SK-N-SH (cell line): Measurements from ENCODE around the gene GSG1L. TPM values are rescaled to one million over a fixed set of nuclear protein-coding genes. Genes with fewer than 3 reads are reported as not detected.

Source experiments
- CTCF ChIA-PET: fragments of 300-600, 350-600 bp; formaldehyde crosslinking; extraction: SDS; loops from one replicate; lab custom pipeline; 2021; lab: Yijun Ruan, JAX
- POLR2A ChIA-PET: fragments of 350-600 bp; sonication (Branson Sonifier 250); formaldehyde crosslinking; extraction: SDS; loops from one replicate; lab custom pipeline; 2020; ENCODE audit warnings: antibody characterized with exemption, inconsistent platforms; lab: Yijun Ruan, JAX
- DNase-seq: peaks from one replicate; pipeline ENCODE4 v3.0.0; 2012
- H2AFZ ChIP-seq: fragments of 200-600 bp; sonication (generic); 2 replicates; pipeline ENCODE4 v1.8.1; 2016; ENCODE audit warnings: antibody characterized with exemption, mild to moderate bottlenecking, low read depth
- H3F3A ChIP-seq: fragments of 200-600 bp; sonication (generic); replicated peaks from 2 replicates; pipeline ENCODE3; 2016; ENCODE audit warnings: antibody characterized with exemption, mild to moderate bottlenecking; ENCODE audit not compliant: insufficient read depth
- H3K27ac ChIP-seq, 2 experiments: fragments of 200-500 bp in 1 of 2; fragments of 200-600 bp in 1 of 2; sonication (Bioruptor generic) in 1 of 2; sonication (generic), shearing (Covaris generic) in 1 of 2; 2 replicates each; pipeline versions ENCODE4 v1.5.1 to v1.6.1; 2014 to 2016; ENCODE audit warnings: low read depth in 2 of 2, inconsistent platforms in 1 of 2, low read length in 1 of 2, mild to moderate bottlenecking in 1 of 2, mixed read lengths in 1 of 2
- H3K27me3 ChIP-seq: fragments of 200-600 bp; sonication (generic), shearing (Covaris generic); 2 replicates; pipeline ENCODE4 v1.6.1; 2016; ENCODE audit warnings: mixed run types; ENCODE audit not compliant: insufficient read depth
- H3K36me3 ChIP-seq, 2 experiments: fragments of 200-500 bp in 1 of 2; fragments of 200-600 bp in 1 of 2; sonication (Bioruptor generic) in 1 of 2; sonication (generic) in 1 of 2; replicated peaks in 1 of 2; 2 replicates each; pipeline versions ENCODE3 to v1.5.1; 2014 to 2016; ENCODE audit warnings: low read length in 1 of 2, mild to moderate bottlenecking in 1 of 2; ENCODE audit not compliant: insufficient read depth in 2 of 2, control insufficient read depth in 1 of 2
- H3K4me1 ChIP-seq, 2 experiments: fragments of 200-500 bp in 1 of 2; fragments of 200-600 bp in 1 of 2; sonication (Bioruptor generic) in 1 of 2; sonication (generic), shearing (Covaris generic) in 1 of 2; 2 replicates each; pipeline versions ENCODE4 v1.5.1 to v1.6.1; 2014 to 2016; ENCODE audit warnings: low read depth in 1 of 2, low read length in 1 of 2, mixed run types in 1 of 2; ENCODE audit not compliant: insufficient read depth in 2 of 2, control insufficient read depth in 1 of 2
- H3K4me2 ChIP-seq: fragments of 200-600 bp; sonication (generic), shearing (Covaris generic); 2 replicates; pipeline ENCODE4 v1.6.1; 2017; ENCODE audit warnings: mixed run types
- H3K4me3 ChIP-seq, 2 experiments: fragments of 200-500 bp in 1 of 2; fragments of 200-600 bp in 1 of 2; sonication (Bioruptor generic) in 1 of 2; sonication (generic), shearing (Covaris generic) in 1 of 2; 2 replicates each; pipeline versions ENCODE4 v1.5.1 to v1.8.1; 2014 to 2016; ENCODE audit warnings: low read depth in 2 of 2, inconsistent platforms in 1 of 2, low read length in 1 of 2, mild to moderate bottlenecking in 1 of 2, mixed read lengths in 1 of 2, moderate library complexity in 1 of 2
- H3K79me2 ChIP-seq: fragments of 200-600 bp; sonication (generic); 2 replicates; pipeline ENCODE4 v1.8.1; 2017; ENCODE audit warnings: mild to moderate bottlenecking; ENCODE audit not compliant: insufficient read depth
- H3K9ac ChIP-seq: fragments of 200-600 bp; sonication (generic); 2 replicates; pipeline ENCODE4 v1.6.1; 2017; ENCODE audit warnings: mixed run types
- H3K9me2 ChIP-seq: fragments of 200-600 bp; sonication (generic); 2 replicates; pipeline ENCODE4 v1.6.1; 2017; ENCODE audit warnings: mixed run types
- H3K9me3 ChIP-seq: fragments of 200-600 bp; sonication (generic); 2 replicates; pipeline ENCODE4 v1.6.1; 2017; ENCODE audit warnings: mixed run types, mild to moderate bottlenecking, moderate library complexity
- H4K20me1 ChIP-seq: fragments of 200-600 bp; sonication (generic); 2 replicates; pipeline ENCODE4 v1.6.1; 2017; ENCODE audit warnings: mild to moderate bottlenecking, mixed run types; ENCODE audit not compliant: insufficient read depth
- CHD2 ChIP-seq: fragments of 150-350 bp; IDR thresholded peaks from 2 replicates; pipeline ENCODE4 v1.6.1; 2018; ENCODE audit warnings: low read length; ENCODE audit not compliant: partially characterized antibody
- EZH2phosphoT487 ChIP-seq: fragments of 200-600 bp; sonication (generic); IDR thresholded peaks from 2 replicates; pipeline ENCODE4 v1.6.1; 2017; ENCODE audit warnings: low read depth, mixed run types, mild to moderate bottlenecking, antibody characterized with exemption, moderate library complexity, borderline replicate concordance
- FOSL2 ChIP-seq: IDR thresholded peaks from 2 replicates; pipeline ENCODE4 v1.4.0; 2012; ENCODE audit warnings: low read depth, mild to moderate bottlenecking, moderate library complexity, borderline replicate concordance
- GABPA ChIP-seq: IDR thresholded peaks from 2 replicates; pipeline ENCODE4 v1.4.0; 2012; ENCODE audit warnings: low read depth, mild to moderate bottlenecking
- JUND ChIP-seq: IDR thresholded peaks from 2 replicates; pipeline ENCODE4 v1.4.0; 2012
- MXI1 ChIP-seq: IDR thresholded peaks from 2 replicates; pipeline ENCODE4 v1.6.1; 2012; ENCODE audit warnings: mild to moderate bottlenecking, low read depth, low read length, improper control_type of control experiment
- RAD21 ChIP-seq: IDR thresholded peaks from 2 replicates; pipeline ENCODE4 v1.6.1; 2012; ENCODE audit warnings: mild to moderate bottlenecking, low read length
- RFX5 ChIP-seq: IDR thresholded peaks from 2 replicates; pipeline ENCODE4 v1.6.1; 2012; ENCODE audit warnings: mild to moderate bottlenecking, improper control_type of control experiment, low read length
- RXRA ChIP-seq: IDR thresholded peaks from 2 replicates; pipeline ENCODE4 v1.4.0; 2012; ENCODE audit warnings: low read depth, mild to moderate bottlenecking, borderline replicate concordance
- SIN3A ChIP-seq: IDR thresholded peaks from 2 replicates; pipeline ENCODE4 v1.6.1; 2012; ENCODE audit warnings: low read depth, mild to moderate bottlenecking, low read length, moderate library complexity, borderline replicate concordance
- TAF1 ChIP-seq: IDR thresholded peaks from 2 replicates; pipeline ENCODE4 v1.6.1; 2012; ENCODE audit warnings: low read depth, mild to moderate bottlenecking, low read length, moderate library complexity, borderline replicate concordance
- TCF12 ChIP-seq: IDR thresholded peaks from 2 replicates; pipeline ENCODE4 v1.4.0; 2012
- TEAD4 ChIP-seq: IDR thresholded peaks from 2 replicates; pipeline ENCODE4 v1.4.0; 2012; ENCODE audit warnings: mild to moderate bottlenecking, borderline replicate concordance; ENCODE audit not compliant: insufficient read depth
- WGBS: methylation state at CpG from one replicate; pipeline ENCODE4 v1.1.6; 2017; ENCODE audit warnings: low lambda C conversion rate; 5-methylcytosine and 5-hydroxymethylcytosine counted together
- polyA plus RNA-seq, 3 experiments: library from polyadenylated mRNA; depleted of rRNA; stranded (reverse); fragments of >200 nt; gene quantifications; 2 replicates each; pipeline ENCODE4 v1.2.3, GENCODE V29; 2012
- TF ChIP-seq, protein P1 (sequence below): IDR thresholded peaks from 2 replicates; pipeline ENCODE4; 2012
- TF ChIP-seq, protein P2 (sequence below): fragments of 150-350 bp; IDR thresholded peaks from 2 replicates; pipeline ENCODE4 v1.6.1; 2016; ENCODE audit warnings: mild to moderate bottlenecking, low read depth, low read length
- TF ChIP-seq, protein P3 (sequence below): IDR thresholded peaks from 2 replicates; pipeline ENCODE4 v1.4.0; 2012; ENCODE audit warnings: low read depth, borderline replicate concordance
- TF ChIP-seq, protein P4 (sequence below): IDR thresholded peaks from 2 replicates; pipeline ENCODE4 v1.6.1; 2012; ENCODE audit warnings: mild to moderate bottlenecking, low read depth, low read length, moderate library complexity

Gene GSG1L
- polyA plus RNA-seq, 1 of the 3 experiments (the other 2 are of a cell fraction), result not detected

DNA sequence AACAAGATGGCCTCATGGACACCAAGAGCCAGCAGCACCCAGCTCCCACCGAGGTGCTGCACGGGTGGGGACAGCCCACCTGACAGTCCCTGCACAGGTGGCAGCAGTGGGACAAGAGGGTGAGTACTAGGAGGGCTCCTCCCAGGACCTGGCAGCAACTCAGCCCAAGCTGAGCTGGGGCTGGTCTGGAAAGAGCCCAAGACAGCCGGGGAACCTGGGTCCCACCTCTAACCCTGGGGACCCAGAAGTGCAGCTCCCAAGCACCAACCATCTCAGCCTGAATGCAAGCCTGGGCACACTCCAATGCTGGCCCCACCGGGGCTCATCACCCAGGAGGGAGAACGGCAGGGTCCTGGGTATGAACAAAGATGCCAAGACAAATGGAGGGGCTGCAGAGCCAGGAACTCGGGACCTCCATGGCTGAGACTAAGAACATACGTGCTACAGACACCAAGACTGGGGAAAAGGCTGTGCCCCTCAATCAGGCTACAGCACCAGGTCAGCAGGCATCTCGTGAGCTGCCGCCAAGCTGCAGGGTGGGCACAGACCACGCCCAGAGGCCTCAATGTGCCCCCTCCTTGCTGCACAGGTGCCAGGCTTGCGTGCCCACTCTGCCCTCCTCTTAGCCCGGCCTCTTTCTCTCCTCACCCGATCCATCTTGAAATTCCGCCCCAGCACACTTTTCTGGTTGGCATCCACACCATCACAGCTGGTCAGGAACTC lies 37.5 kb upstream of the GSG1L start:
- H3K9me2 ChIP-seq, result no peaks in the 10 kb centered on the region
- no peak overlapping the region for H2AFZ ChIP-seq
- no peaks in the 10 kb centered on the region; the same call in 1 of the 2 replicates for H3K79me2 ChIP-seq
- peaks cover 23 to 76% of the 10 kb centered on the region in 2 experiments for H3K36me3 ChIP-seq
- ChIA-PET CTCF (interaction anchor here (1.1 kb wide), 1 partner anchor 31 kb away, joined by 3 read pairs; no protein-coding TSS in a partner anchor), POLR2A (no interaction called here)
- H3F3A ChIP-seq, result no peaks in the 10 kb centered on the region
- no peak for DNase-seq
- TF ChIP-seq GABPA, result no peak
- no peak for TF ChIP-seq TEAD4
- TF ChIP-seq RAD21, result no peak
- no peak for TF ChIP-seq FOSL2
- TF ChIP-seq, protein P1, sequence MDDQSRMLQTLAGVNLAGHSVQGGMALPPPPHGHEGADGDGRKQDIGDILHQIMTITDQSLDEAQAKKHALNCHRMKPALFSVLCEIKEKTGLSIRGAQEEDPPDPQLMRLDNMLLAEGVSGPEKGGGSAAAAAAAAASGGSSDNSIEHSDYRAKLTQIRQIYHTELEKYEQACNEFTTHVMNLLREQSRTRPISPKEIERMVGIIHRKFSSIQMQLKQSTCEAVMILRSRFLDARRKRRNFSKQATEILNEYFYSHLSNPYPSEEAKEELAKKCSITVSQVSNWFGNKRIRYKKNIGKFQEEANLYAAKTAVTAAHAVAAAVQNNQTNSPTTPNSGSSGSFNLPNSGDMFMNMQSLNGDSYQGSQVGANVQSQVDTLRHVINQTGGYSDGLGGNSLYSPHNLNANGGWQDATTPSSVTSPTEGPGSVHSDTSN, result no peak
- TF ChIP-seq MXI1, result no peak
- no peak for TF ChIP-seq JUND
- no peak for TF ChIP-seq RXRA
- TF ChIP-seq EZH2phosphoT487, result no peak
- TF ChIP-seq, protein P2, sequence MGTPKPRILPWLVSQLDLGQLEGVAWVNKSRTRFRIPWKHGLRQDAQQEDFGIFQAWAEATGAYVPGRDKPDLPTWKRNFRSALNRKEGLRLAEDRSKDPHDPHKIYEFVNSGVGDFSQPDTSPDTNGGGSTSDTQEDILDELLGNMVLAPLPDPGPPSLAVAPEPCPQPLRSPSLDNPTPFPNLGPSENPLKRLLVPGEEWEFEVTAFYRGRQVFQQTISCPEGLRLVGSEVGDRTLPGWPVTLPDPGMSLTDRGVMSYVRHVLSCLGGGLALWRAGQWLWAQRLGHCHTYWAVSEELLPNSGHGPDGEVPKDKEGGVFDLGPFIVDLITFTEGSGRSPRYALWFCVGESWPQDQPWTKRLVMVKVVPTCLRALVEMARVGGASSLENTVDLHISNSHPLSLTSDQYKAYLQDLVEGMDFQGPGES, result no peak
- H3K9me3 ChIP-seq, result no peaks in the 10 kb centered on the region
- H3K4me1 ChIP-seq, result no peaks in the 10 kb centered on the region
- no peaks in the 10 kb centered on the region for H3K27me3 ChIP-seq
- H4K20me1 ChIP-seq, result peaks cover 4% of the 10 kb centered on the region; the same call in 1 of the 2 replicates
- no peak overlapping the region for H3K9ac ChIP-seq
- H3K4me3 ChIP-seq, result no peak overlapping the region
- WGBS, result 100% methylated on average over 5 of the region's 14 CpGs
- no peak overlapping the region for H3K27ac ChIP-seq
- H3K4me2 ChIP-seq, result no peak overlapping the region

DNA sequence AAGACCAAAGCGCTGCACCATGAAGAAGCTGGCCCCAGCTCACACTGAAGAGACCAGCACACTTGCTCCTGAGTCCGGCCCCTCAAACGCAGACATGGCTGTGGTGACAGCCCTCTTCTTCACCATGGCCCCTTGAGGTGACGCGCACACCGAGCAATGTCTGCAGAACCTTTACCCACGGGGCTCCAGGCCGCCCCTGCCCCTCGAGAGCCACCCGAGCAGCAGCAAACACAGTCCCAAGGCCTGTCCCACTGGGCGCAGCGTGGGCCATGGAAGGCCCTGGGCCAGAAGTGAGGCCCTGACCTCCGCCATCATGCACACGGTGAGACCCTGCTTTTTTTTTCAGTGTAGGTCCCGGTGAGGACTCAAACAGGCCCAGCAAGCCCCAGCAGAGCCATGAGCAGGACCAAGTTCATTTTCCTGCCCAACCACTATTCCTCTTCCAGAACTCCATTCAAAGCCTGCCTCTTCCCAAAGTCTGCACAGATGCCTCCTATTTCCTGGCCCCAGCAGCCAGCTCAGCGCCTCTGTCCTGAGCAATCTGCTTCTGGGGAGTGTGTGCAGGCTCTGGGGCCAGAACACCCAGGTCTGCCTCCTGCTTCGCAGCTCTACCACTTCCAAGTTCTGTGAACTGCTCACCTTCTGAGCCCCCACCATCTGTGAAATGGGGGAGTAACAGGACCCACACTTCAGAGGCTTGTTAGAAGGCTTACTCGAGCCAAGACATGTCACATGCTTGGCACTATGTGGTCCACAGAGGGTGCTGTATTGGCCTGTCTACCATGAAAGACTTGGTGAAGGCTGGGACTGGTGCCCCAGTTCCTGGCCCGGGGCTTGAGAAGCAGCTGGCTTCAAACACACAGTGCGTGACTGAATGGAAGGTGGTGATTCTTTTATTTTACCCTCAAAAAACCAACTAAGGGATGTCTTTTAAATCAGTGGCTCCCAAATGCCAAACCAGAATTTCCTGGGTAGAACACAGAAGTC lies 35.7 kb upstream of the GSG1L start:
- WGBS, result 93% methylated on average over 6 of the region's 20 CpGs
- H3K36me3 ChIP-seq, result peaks cover 15 to 58% of the 10 kb centered on the region in 2 experiments

More for the DNA sequence above, 35.7 kb upstream of the GSG1L start:
- POLR2A ChIA-PET, result no interaction called here
- Histone ChIP-seq H3K79me2 (no peaks in the 10 kb centered on the region; the same call in 1 of the 2 replicates), H2AFZ (no peak overlapping the region), H3K4me2 (no peak overlapping the region), H3K4me1 (no peaks in the 10 kb centered on the region), H3F3A (no peaks in the 10 kb centered on the region)
- no peak for TF ChIP-seq JUND
- no peak for TF ChIP-seq TAF1
- TF ChIP-seq SIN3A, result no peak
- TF ChIP-seq MXI1, result no peak
- TF ChIP-seq GABPA, result no peak
- TF ChIP-seq TCF12, result no peak
- TF ChIP-seq RFX5, result no peak
- TF ChIP-seq, protein P3, sequence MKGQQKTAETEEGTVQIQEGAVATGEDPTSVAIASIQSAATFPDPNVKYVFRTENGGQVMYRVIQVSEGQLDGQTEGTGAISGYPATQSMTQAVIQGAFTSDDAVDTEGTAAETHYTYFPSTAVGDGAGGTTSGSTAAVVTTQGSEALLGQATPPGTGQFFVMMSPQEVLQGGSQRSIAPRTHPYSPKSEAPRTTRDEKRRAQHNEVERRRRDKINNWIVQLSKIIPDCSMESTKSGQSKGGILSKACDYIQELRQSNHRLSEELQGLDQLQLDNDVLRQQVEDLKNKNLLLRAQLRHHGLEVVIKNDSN, result no peak
- TF ChIP-seq FOSL2, result no peak
- no peak for TF ChIP-seq CHD2
- TF ChIP-seq, protein P4, sequence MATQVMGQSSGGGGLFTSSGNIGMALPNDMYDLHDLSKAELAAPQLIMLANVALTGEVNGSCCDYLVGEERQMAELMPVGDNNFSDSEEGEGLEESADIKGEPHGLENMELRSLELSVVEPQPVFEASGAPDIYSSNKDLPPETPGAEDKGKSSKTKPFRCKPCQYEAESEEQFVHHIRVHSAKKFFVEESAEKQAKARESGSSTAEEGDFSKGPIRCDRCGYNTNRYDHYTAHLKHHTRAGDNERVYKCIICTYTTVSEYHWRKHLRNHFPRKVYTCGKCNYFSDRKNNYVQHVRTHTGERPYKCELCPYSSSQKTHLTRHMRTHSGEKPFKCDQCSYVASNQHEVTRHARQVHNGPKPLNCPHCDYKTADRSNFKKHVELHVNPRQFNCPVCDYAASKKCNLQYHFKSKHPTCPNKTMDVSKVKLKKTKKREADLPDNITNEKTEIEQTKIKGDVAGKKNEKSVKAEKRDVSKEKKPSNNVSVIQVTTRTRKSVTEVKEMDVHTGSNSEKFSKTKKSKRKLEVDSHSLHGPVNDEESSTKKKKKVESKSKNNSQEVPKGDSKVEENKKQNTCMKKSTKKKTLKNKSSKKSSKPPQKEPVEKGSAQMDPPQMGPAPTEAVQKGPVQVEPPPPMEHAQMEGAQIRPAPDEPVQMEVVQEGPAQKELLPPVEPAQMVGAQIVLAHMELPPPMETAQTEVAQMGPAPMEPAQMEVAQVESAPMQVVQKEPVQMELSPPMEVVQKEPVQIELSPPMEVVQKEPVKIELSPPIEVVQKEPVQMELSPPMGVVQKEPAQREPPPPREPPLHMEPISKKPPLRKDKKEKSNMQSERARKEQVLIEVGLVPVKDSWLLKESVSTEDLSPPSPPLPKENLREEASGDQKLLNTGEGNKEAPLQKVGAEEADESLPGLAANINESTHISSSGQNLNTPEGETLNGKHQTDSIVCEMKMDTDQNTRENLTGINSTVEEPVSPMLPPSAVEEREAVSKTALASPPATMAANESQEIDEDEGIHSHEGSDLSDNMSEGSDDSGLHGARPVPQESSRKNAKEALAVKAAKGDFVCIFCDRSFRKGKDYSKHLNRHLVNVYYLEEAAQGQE, result no peak
- TF ChIP-seq, all 33 proteins: peak for 0
- Histone ChIP-seq H3K27ac (no peak overlapping the region), H3K9me3 (no peaks in the 10 kb centered on the region), H3K27me3 (no peaks in the 10 kb centered on the region), H4K20me1 (peaks cover 4% of the 10 kb centered on the region; the same call in 1 of the 2 replicates), H3K9ac (no peak overlapping the region), H3K4me3 (no peak overlapping the region), H3K9me2 (no peaks in the 10 kb centered on the region)
- DNase-seq, result no peak
- CTCF ChIA-PET, result interaction anchor here (1.1 kb wide), 1 partner anchor 32 kb away, joined by 3 read pairs; no protein-coding TSS in a partner anchor
